ENCODE results near the gene GABARAPL2.
"Not testable (repeated sequence)": the region's sequence is repeated elsewhere in the genome, so short reads cannot be mapped to it uniquely, and the experiment has no call there.

GABARAPL2 gene

GRCh38 chr16:75589306-75589705 lies 23.1 kb downstream of the GABARAPL2 start:
- Histone ChIP-seq H4K20me1 (ENCODE audit: insufficient read depth, low read length) (no peaks in the 10 kb centered on the region), H3K9ac (ENCODE audit: low read length) (no peak overlapping the region), H3K79me2 (ENCODE audit: low read length) (no peaks in the 10 kb centered on the region), H3K4me3 (ENCODE audit: low read length) (no peak overlapping the region), H3K27ac (ENCODE audit: low read length) (no peak overlapping the region), H3K4me2 (ENCODE audit: low read length) (no peak overlapping the region), H3K27me3 (ENCODE audit: low read depth, low read length) (no peaks in the 10 kb centered on the region), H2AFZ (ENCODE audit: low read depth, low read length) (no peak overlapping the region), H3K36me3 (replicated peaks; ENCODE audit: low read depth, low read length) (no peaks in the 10 kb centered on the region), H3K4me1 (ENCODE audit: low read length) (peaks cover 4% of the 10 kb centered on the region), H3K9me3 (ENCODE audit: insufficient read depth, low read length) (no peaks in the 10 kb centered on the region)
- TF ChIP-seq CTCF (IDR thresholded peaks at IDR 0.05; ENCODE audit: low read depth, low read length) = no peak
- no peak for TF ChIP-seq EZH2phosphoT487 (IDR thresholded peaks at IDR 0.05; ENCODE audit: low read depth)

- H3K9ac ChIP-seq (ENCODE audit: low read length) = no peak overlapping the region
- H4K20me1 ChIP-seq (ENCODE audit: insufficient read depth, low read length) = no peaks in the 10 kb centered on the region
- H3K4me2 ChIP-seq (ENCODE audit: low read length) = no peak overlapping the region
- TF ChIP-seq CTCF (IDR thresholded peaks at IDR 0.05; ENCODE audit: low read depth, low read length) (no peak), EZH2phosphoT487 (IDR thresholded peaks at IDR 0.05; ENCODE audit: low read depth) (no peak)
- no peaks in the 10 kb centered on the region for H3K36me3 ChIP-seq (replicated peaks; ENCODE audit: low read depth, low read length)
- no peaks in the 10 kb centered on the region for H3K79me2 ChIP-seq (ENCODE audit: low read length)
- no peaks in the 10 kb centered on the region for H3K27me3 ChIP-seq (ENCODE audit: low read depth, low read length)
- H3K4me1 ChIP-seq (ENCODE audit: low read length) = no peaks in the 10 kb centered on the region
- no peak overlapping the region for H3K27ac ChIP-seq (ENCODE audit: low read length)
- no peak overlapping the region for H2AFZ ChIP-seq (ENCODE audit: low read depth, low read length)
- H3K4me3 ChIP-seq (ENCODE audit: low read length) = no peak overlapping the region
- no peaks in the 10 kb centered on the region for H3K9me3 ChIP-seq (ENCODE audit: insufficient read depth, low read length)
Measured at GRCh38 chr16:75590920-75591843, 25.0 kb downstream of the GABARAPL2 start.

- H3K27me3 ChIP-seq (ENCODE audit: low read depth, low read length); H3K9ac ChIP-seq (ENCODE audit: low read length); H3K27ac ChIP-seq (ENCODE audit: low read length); H3K4me2 ChIP-seq (ENCODE audit: low read length); H3K79me2 ChIP-seq (ENCODE audit: low read length); H3K36me3 ChIP-seq (replicated peaks; ENCODE audit: low read depth, low read length); H3K4me3 ChIP-seq (ENCODE audit: low read length); H2AFZ ChIP-seq (ENCODE audit: low read depth, low read length); H3K9me3 ChIP-seq (ENCODE audit: insufficient read depth, low read length); H4K20me1 ChIP-seq (ENCODE audit: insufficient read depth, low read length); H3K4me1 ChIP-seq (ENCODE audit: low read length): not testable (repeated sequence)
Measured at GRCh38 chr16:75591927-75592326, 25.7 kb downstream of the GABARAPL2 start.

- no peak for TF ChIP-seq EZH2phosphoT487 (IDR thresholded peaks at IDR 0.05; ENCODE audit: low read depth)
- TF ChIP-seq CTCF (IDR thresholded peaks at IDR 0.05; ENCODE audit: low read depth, low read length) = no peak
- H2AFZ ChIP-seq (ENCODE audit: low read depth, low read length) = no peak overlapping the region
- H3K9me3 ChIP-seq (ENCODE audit: insufficient read depth, low read length) = no peaks in the 10 kb centered on the region
- H3K4me3 ChIP-seq (ENCODE audit: low read length) = no peak overlapping the region
- H3K4me1 ChIP-seq (ENCODE audit: low read length) = no peaks in the 10 kb centered on the region
- H4K20me1 ChIP-seq (ENCODE audit: insufficient read depth, low read length) = no peaks in the 10 kb centered on the region
- no peak overlapping the region for H3K27ac ChIP-seq (ENCODE audit: low read length)
- H3K36me3 ChIP-seq (replicated peaks; ENCODE audit: low read depth, low read length) = peaks cover 10% of the 10 kb centered on the region
- no peaks in the 10 kb centered on the region for H3K79me2 ChIP-seq (ENCODE audit: low read length)
- no peak overlapping the region for H3K4me2 ChIP-seq (ENCODE audit: low read length)
- no peak overlapping the region for H3K9ac ChIP-seq (ENCODE audit: low read length)
- H3K27me3 ChIP-seq (ENCODE audit: low read depth, low read length) = no peaks in the 10 kb centered on the region
Measured at GRCh38 chr16:75593308-75593707, 27.1 kb downstream of the GABARAPL2 start.
